ENCODE data around the gene CHSY1.

Gene CHSY1

DNA sequence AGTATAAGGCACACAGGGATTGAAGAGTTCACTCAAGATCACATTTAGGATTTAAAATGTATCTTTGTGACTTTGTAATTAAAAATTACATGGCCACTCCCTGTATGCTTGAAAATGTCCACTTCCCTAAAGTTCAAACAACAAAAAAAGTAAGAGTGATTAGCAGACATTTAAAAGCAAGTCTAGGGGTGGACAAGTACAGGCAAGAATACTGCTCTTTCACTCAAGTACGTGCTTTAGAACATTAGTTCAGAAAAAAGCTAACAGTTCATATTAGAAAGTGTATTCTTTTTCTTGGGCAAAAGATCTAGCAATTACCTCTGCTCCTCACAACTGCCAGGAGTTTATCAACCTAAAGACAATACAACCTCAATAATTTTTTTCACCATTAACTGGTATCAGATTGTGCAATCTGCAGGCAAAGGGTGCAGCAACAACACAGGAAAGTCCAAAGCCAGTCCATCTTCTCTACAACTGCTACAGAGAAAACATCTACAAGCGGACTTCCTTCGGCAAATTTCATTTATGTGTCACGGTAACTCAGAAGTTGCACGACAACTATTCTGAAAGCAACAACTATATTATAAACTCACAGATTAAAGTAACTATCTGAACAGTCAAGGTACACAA, 18.1 kb downstream of the CHSY1 start:
- no peak for DNase-seq (ENCODE audit: low read depth)
- no peak overlapping the region for H3K4me3 ChIP-seq (ENCODE audit: low read depth, low read length)
- TF ChIP-seq, protein P1, sequence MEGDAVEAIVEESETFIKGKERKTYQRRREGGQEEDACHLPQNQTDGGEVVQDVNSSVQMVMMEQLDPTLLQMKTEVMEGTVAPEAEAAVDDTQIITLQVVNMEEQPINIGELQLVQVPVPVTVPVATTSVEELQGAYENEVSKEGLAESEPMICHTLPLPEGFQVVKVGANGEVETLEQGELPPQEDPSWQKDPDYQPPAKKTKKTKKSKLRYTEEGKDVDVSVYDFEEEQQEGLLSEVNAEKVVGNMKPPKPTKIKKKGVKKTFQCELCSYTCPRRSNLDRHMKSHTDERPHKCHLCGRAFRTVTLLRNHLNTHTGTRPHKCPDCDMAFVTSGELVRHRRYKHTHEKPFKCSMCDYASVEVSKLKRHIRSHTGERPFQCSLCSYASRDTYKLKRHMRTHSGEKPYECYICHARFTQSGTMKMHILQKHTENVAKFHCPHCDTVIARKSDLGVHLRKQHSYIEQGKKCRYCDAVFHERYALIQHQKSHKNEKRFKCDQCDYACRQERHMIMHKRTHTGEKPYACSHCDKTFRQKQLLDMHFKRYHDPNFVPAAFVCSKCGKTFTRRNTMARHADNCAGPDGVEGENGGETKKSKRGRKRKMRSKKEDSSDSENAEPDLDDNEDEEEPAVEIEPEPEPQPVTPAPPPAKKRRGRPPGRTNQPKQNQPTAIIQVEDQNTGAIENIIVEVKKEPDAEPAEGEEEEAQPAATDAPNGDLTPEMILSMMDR (IDR thresholded peaks at IDR 0.05; ENCODE audit: control insufficient read depth, extremely low read depth, insufficient read depth) = no peak

DNA sequence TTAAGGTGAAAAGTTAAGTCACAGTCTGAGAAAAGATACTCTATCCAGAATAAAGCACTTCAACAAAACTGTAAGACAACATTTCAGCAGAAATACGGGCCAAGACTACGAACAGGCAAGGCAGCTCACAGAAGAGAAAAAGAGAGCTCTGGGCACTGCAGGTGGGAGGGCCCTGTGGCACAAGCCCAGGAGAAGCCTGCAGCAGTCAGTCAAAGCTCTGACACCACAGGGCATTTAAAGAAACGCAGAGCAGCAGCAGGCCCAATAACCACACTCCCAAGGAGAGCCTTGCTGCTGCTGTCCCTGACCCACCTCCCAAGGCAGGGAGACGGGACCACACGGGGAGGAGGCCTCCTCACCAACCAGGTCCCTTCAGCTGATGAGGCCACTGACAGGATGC, 19.2 kb downstream of the CHSY1 start:
- TF ChIP-seq, protein P1 (IDR thresholded peaks at IDR 0.05; ENCODE audit: control insufficient read depth, extremely low read depth, insufficient read depth) = no peak
- no peak overlapping the region for H3K4me3 ChIP-seq (ENCODE audit: low read depth, low read length)
- DNase-seq (ENCODE audit: low read depth) = no peak

DNA sequence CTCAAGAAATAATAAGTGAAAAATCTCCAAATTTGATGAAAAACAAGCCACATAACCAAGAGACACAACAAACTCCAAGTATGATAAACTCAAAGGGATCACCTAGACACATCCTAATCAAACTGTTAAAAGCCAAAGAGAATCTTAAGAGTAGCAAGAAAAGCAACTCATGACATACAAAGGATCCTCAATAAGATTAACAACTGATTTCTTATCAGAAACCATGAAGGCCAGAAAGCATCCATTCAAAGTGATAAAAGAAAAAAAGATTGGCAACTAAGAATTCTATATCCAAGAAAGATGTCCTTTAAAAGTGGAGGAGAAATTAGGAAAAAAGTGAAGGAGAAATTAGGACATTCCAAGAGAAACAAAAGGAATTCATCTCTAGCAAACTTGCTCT, 23.5 kb downstream of the CHSY1 start:
- TF ChIP-seq, protein P1 (IDR thresholded peaks at IDR 0.05; ENCODE audit: control insufficient read depth, extremely low read depth, insufficient read depth) = no peak
- no peak for DNase-seq (ENCODE audit: low read depth)
- no peak overlapping the region for H3K4me3 ChIP-seq (ENCODE audit: low read depth, low read length)

DNA sequence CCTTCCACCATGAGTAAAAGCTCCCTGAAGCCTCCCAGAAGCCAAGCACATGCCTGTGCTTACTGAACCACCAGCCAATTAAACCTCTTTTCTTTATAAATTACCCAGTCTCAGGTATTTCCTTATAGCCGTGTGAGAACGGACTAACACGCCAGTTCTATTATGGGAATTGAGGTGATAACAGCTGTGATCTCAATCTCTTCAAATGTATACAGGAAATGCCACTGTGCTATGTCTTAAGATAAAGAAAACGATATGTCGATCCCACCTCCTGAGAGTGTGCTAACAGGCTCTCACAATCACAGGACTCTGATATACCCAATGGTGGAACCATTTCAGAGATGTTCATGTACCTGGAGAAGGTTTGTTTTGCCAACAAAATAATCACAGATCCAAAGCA, 26.2 kb downstream of the CHSY1 start:
- DNase-seq (ENCODE audit: low read depth) = no peak
- TF ChIP-seq, protein P1 (IDR thresholded peaks at IDR 0.05; ENCODE audit: control insufficient read depth, extremely low read depth, insufficient read depth) = no peak
- no peak overlapping the region for H3K4me3 ChIP-seq (ENCODE audit: low read depth, low read length)

DNA sequence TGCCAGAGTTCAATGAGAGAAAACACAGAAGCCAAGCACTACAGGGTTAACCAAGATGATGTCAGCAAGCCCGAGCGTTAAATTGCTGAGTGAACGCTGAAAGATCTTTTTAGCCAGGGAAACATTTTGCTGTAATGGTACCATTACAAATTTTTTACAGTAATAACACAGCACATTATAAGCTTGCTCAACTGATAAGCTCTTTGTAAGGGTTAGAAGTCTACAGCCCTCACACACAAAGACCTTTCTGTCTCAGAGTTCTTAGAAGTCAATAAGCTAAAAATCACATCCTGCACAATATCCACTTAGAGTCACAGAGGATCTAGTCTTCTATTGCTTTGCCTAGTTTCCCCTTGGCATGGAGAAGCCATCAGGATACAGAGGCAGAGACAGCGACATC, 29.9 kb downstream of the CHSY1 start:
- TF ChIP-seq, protein P1 (IDR thresholded peaks at IDR 0.05; ENCODE audit: control insufficient read depth, extremely low read depth, insufficient read depth) = no peak
- no peak for DNase-seq (ENCODE audit: low read depth)
- H3K4me3 ChIP-seq (ENCODE audit: low read depth, low read length) = no peak overlapping the region

DNA sequence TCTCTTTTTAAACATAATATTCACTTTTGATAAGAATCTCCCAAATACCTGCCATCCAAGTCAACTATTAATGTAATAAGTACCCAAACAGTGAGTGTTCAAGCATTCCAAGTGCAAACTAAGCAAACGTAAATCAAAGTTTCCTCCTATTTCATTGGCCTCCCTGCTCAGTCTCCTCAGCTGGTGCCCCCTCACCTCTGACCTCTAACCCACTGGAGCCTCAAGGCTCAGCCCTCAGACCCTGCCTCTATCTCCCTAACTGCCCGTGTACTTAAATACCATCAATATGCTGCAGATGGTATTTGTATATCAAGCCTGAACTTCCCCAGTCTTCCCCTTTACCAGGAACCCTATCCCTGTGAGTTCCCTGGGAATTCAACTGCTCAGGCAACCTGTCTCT, 31.8 kb downstream of the CHSY1 start:
- TF ChIP-seq, protein P1 (IDR thresholded peaks at IDR 0.05; ENCODE audit: control insufficient read depth, extremely low read depth, insufficient read depth) = no peak
- DNase-seq (ENCODE audit: low read depth) = no peak

DNA sequence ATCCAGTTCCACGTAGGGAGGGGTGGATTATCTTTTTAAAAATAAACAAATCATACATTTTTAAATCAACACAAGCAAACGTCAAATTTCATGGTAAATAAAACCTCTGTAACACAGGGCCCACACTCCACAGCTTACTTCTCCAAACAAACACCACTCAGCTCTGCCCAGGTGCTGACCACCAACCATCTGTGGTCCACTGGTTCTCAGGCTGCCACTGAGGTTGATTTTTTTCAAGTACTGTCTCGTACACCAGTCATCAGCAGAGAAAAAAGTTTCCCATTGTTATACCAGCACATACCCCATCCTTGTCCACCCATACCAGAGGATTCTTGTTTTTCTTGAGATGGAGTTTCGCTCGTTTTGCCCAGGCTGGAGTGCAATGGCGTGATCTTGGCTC, 32.4 kb downstream of the CHSY1 start:
- no peak for DNase-seq (ENCODE audit: low read depth)
- TF ChIP-seq, protein P1 (IDR thresholded peaks at IDR 0.05; ENCODE audit: control insufficient read depth, extremely low read depth, insufficient read depth) = no peak
- no peak overlapping the region for H3K4me3 ChIP-seq (ENCODE audit: low read depth, low read length)

More for the DNA sequence above, 31.8 kb downstream of the CHSY1 start:
- no peak overlapping the region for H3K4me3 ChIP-seq (ENCODE audit: low read depth, low read length)
